IPS DF 4.7 (cell line): ENCODE data around the gene UBE2G1.
"Not testable (repeated sequence)": the region's sequence is repeated elsewhere in the genome, so short reads cannot be mapped to it uniquely, and the experiment has no call there.

Source experiments
- DNase-seq: peaks from one replicate; pipeline ENCODE4 v3.0.0-alpha.2; 2013; ENCODE audit warnings: low spot score; ENCODE audit errors: extremely low read depth

UBE2G1 gene

DNA sequence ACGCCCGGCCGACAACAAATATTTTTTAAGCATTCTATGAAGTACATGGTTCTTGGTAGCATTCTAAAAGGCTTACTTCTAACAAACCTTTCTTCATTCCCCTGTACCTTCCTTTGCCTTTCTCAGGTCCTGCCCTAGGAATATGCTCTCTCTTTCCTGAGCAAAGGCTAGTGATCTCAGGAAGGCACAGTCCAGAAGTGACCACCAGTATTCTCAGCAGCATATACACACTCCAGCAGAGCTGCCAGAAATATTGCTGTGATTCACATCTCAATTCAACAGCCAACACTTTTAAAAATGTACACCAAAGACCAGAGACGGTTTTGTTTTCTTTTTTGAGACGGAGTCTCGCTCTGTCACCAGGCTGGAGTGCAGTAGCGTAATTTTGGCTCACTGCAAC is 61.3 kb downstream of the UBE2G1 start:
- DNase-seq, result no peak

DNA sequence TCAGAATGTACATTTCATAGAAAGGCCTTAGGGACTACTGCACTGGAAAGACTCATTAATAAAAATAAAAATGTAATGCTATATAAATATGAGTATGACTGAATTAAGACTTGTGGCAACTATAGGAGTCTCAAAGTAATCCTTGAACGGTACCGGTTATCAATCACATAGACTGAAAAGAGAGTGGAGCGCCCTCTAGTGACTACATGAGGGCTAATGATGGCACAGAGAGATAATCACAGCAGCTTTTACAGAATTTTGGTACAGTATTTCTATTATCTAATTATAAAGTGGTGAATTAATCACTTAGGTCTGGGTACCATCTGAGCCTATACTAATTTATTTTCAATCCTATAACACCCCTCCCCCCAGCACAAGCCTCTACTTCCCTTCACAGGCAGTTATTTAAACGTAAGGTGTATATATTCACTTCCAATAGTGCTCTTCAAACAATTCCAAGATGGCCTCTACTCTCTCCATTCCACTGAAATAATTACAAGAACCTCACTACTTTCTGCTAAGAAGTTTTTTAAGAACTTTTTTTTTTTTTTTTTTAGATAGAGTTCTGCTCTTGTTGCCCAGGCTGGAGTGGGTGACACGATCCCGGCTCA is 62.0 kb downstream of the UBE2G1 start:
- DNase-seq, result no peak

DNA sequence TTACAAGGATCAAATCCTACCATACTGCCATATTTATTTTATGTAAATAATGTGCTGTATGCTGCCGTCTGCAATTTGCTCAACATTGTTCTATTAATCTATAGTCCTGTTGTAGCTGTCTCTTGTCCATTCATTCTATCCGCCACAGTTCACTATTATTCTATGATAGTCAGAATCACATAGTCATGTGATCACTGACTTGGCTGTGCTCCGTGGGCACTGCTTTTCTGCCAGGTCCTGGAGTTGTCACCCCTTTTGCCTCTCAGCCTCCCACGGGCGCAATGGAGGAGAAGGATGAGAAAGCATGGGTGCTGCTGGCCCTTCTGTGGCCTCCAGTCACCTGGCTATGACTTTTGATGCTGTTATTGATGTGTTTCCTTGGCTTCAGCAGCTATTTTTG is 65.4 kb downstream of the UBE2G1 start:
- no peak for DNase-seq

DNA sequence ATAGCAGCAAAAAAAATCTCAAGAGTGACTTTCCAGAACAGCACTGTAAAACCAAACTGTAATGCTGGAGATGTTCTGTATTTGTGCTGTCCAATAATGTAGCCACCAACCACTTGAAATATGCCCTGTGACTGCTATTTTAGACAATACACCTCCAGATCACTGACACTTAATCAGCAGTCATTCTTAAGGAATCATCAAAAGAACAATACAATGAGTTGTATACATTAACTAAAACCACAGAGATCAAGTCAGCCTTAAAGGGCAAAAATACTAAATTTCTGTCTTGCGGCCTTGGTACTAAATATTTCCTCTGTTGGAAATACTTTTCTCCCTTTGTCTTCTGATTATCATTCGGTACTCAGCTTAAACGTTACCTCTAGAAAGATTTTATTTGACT is 69.1 kb downstream of the UBE2G1 start:
- no peak for DNase-seq

DNA sequence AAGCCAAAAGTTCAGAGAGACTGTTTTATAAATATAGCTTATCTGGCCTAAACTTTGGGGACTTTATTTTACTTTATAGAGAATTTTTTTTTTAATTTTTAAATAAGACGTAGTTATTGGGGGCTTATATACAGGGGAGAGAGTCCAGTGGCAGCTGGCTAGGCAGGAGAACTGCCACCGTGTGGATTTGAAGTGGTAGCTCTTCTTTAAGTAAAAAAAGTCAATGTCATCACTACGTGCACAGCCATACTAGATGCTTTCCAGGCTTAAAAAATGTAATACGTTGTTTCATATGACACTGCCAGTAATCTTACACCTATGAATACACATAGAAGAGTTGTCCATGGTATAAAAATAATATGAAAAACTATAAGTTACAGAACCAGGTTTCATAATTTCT is 70.8 kb downstream of the UBE2G1 start:
- DNase-seq, result no peak

DNA sequence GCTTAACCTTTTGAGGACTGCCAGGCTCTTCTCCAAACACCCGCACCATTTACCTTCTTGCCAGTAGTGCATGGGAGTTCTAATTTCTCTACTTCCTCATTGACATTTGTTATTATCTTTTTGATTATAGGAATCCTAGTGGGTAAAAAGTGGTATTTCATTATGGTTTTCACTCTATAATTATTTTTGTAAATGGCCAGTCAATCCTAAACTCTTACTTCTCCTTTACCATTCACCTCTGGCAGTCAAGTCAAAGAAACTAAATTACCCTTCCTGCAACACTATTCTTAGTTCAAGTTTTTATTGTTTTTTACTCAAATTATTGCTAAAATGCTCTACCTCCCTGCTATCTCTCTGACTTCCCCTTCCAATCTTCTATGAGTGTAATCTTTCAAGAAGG is 72.9 kb downstream of the UBE2G1 start:
- DNase-seq, result no peak

DNA sequence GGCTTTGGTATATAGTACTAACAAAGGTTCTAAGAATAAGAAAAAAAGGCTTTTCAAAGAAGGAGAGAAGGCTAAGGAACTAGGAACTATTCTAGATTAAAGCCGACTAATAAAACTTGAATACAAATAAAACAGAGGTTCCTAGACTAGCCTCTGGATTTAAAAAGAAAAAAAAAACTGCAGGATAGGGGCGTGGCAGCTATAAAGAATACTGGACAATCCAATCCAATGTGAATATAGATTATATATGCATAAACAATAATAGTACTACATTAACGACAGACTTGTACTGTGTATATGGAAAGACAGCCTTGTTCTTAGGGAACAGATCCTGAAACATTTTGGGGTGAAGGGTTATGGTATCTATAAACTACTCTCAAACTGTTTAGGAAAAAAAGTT is 78.8 kb downstream of the UBE2G1 start:
- DNase-seq, result no peak

DNA sequence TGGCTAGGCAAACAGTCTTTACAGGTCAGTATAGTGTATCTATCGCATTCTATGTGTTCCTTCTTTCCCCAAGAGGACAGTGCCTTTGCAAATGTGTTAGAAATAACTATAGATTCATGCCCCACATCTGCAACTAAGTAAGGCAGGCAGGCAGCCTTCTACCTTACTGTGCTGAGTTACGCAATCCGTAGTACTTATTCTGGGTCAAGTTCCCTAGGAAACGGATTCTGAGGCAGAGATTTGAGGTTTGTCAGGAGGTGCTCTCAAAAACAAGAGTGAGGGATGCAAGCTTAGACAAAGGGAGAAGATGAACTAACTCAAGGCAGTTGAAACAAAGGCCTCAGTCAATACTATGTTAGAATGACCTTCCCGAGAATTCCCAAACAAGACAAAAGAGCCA is 90.0 kb downstream of the UBE2G1 start:
- DNase-seq, result no peak

DNA sequence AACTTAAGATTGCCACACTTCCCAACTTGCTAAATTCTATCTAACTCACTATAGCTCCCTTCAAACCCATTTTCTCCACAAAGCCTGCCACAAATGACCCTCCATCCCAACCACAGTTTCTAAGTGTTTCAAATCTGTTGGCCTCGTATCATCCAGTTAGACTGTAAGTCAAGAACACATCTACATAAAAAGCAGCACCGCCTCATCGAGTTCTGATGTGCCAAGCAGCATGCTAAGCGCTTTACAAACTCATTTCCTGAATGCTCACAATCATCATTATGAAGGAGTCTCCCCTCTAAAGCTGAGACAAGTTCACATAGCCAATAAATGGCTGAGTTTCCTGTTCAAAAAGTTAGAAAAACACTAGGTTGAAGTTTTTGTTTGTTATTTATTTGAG is 93.5 kb downstream of the UBE2G1 start:
- no peak for DNase-seq

DNA sequence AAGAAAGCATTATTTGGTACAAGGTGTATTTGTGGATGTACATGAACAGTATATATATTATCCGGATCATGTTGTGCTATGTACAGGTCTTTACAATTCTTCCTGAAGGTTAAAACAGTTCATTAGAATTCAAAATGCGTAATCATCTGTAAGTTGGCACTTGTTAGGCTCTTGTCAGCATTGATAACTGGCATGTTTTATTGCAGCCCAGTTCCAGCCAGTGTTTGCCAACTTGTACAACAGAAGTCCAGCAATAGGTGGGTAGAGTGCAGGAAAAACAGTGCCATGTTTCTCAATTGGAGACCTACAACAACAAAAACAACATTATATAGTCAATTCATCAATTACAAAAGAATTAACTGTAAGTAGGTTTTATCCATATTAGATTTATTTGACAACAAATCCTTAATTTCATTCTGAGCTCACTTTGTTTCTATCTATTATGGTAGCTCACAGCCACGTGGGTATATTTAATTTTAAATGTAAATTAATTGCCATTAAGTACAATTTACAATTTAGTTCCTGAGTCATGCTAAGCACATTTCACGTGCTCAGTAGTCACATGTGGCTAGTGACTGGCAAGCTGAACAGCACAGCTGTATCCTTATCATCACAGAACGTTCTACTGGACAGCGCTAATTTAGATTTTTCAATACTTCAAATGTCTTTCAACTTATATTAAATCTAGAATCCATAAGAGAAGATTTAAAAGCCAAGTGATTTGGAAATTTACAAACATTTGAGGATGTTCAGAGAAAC is 94.1 kb downstream of the UBE2G1 start:
- DNase-seq, result no peak

DNA sequence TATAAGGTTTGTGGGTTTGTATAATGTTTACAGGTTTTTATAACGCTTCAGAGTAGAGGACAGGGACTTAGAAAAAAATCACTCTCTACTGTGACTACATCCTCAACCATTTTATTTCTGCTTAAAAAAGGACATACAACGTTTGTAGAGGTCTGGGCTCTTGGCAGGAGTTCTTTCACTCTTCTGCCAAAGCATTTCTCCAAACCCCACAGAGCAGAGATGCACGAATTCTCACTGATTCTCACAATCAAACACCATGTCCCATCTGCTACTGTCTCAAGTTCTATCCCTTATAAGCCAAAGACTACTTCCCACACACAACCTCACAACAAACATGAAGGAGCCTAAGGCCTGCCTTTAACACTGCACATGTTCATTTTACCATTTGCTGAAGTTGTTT is 95.7 kb downstream of the UBE2G1 start:
- DNase-seq, result no peak

DNA sequence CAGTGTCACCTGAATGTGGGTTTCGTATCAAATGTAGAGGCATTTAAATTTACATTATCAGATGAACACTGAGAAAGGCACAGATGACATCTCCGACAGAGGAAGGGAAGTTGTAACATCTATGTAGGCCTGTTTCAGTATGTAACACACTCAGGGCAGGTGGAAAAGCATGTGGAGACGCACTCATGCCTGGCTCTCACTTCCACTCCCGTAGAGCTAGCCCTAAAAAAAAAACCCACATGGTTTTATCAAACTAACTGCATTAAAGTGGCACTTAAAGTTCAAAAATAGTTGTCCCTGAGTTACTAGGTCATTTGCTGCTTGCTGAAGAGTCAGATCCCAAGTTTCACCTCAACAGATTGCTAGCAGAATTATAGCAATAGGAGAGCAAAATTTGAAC is 96.6 kb downstream of the UBE2G1 start:
- no peak for DNase-seq

DNA sequence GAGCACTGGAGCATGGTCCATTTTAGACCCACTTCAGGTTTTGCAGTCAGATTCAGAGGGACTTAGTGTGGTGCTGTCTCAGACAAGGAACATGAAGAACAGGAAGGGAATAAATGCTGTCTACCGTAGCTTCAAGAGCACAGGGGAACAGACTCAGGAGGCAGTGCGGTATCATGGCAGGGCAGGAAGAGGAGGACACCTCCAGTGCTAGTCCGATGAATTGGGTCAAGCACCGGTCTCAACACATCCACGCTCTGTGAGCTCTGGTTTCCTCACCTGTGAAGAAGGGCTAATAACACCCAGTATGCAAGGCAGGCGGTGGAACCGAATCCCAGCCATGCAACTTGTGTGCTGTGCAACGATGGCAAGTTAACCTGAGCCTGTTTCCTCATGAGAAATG is 99.1 kb downstream of the UBE2G1 start:
- no peak for DNase-seq

DNA sequence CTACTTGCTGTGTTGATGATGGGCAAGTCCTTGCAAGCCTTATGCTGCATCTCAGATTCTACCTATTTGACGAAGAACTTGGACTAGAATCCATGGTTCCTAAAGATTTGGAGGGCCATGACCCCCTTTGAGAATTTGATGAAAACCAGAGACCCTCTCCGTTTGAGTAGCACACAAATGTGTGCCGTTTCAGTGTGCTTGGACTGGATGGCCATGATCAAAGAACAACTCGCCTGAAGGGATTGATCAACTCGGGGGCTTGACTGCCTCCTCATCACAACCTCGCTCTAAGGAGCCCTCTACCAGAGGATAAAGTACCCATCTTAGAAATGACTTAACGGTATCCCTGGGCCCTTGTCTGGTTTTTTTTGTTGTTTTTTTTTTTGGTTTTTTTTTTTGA is 99.9 kb downstream of the UBE2G1 start:
- no peak for DNase-seq

DNA sequence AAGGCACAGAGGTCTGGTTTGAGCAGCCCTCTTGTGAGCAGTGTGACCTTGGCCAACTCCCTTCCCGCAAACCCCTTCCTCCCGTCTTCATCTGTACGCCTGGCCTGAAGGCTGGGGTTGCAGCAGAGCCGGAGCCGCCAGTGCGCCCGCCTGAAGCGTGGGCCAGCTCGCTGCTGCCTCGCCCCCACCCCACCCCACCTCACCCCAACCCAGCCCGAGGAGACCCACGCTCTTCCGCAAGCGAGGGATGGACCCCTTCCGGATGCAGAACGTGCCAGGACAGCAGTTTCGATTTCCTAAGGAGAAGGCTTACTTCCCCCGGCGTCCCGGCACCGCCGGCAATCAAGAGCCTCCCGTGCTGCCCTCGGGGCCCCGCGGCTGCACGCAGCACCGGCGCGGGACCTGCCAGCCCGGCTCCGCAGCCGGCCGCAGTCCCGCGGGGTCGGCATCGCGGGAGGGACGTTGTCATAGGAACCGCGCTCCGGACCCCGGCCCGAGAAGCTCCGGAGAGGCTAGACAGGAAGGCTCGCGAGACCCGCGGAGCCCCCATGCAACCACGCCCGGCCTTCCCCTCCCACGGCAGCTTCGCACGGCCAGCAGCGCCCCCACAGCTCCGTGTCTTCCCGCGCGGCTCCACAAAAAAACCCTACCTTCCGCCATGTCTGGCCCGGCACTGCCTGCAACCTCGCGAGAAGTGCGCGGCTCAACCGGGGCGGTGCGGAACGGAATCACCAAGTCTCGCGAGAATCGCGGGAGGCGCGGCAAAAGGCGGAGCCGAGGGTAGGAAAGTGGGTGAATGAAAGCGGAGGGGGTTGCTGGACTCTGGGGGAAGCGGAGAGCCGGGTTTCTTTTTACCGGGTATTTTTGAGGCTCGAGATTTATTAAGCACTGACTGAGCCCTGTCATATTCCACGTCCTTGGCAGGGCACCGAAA is 102.9 kb downstream of the UBE2G1 start, which contains the start of gene ANKFY1:
ANKFY1 (minus strand) TSS at position 698 of the 934 bp plus-strand sequence; CDS start at position 660, 38 bp downstream.
- peak; percentile 64 for DNase-seq

DNA sequence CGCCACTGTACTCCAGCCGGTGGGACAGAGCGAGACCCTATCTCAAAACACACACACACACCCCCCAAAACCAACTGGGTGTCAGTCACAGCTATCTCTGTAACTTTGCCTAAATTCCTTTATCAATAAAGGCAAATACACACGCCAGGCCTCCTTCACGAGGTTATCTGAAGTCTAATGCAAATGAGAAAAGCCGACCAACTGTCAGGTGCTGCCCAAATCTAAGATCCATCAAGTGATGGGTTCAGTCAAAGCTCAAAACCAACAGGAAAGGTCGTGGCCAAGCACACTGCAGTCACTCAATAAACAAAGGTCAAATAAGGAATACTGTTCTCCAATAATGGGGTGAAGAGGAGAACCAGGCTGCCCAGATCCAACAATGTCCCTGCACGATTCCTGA is 103.8 kb downstream of the UBE2G1 start:
- DNase-seq, result no peak

DNA sequence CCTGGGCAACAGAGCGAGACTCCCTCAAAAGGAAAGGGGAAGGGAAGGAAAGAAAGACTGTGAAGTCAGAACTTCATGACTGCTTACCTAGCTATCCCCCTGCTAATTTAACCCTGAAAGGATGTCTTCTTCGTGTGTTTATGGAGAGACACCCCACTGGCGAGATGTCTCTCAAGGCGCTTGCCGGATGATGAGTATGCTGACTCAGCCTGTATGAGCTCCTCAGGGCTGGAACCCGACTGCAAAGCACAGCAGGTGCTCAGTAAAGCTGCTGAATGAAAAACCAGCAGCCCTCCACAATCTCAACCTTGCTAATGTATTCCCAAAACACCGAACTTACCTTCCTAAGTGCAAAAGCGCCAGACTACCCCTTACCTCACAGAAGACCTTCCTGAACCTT is 105.0 kb downstream of the UBE2G1 start:
- no peak for DNase-seq

DNA sequence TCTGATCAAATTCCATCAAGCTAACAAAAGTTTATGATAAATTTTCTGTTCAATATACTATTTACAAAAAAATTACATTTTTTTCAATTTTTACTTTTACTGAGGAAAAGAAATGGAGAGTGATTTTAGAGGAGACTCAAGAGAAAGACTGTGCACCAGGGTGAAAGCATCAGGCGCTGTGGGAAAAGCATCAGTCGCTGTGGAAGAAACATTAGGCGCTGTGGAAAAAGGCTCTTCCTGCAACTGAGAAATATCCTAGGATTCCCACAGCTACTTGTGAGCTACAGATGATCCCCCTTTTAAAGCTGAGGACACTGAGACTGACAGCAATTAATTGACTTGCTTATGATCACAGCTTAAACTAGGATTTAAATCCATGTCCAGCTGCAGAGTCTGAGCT is 107.6 kb downstream of the UBE2G1 start:
- DNase-seq, result no peak

DNA sequence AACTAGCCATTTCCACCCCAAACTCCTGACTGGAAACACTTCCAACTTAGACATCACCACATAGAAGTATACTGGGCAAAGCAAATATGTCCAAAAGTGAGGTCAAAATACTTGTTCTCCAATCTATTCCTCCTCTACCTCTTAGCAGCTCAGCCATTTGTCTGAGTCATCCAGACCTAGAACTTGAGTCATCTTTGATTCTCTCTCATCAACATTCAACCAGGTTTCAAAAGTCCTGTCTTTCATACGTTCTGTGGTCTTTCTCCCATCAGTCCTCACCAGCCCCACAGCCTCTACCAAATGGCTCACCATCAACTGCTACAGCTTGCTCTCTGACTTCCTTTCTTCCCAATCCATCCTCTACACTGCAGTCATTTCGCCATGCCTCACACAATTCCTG is 109.5 kb downstream of the UBE2G1 start:
- DNase-seq, result no peak

DNA sequence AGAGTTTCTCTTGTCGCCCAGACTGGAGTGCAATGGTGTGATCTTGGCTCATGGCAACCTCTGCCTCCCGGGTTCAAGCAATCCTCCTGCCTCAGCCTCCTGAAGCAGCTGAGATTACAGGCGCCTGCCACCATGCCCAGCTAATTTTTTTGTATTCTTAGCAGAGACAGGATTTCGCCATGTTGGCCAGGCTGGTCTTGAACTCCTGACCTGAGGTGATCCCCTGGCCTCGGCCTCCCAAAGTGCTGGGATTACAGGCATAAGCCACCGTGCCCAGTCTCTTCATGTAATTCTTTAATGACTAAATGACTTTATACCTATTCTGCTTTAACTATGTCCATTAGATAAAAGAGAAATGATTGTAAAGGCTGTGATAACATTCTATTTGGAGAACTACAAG is 111.2 kb downstream of the UBE2G1 start:
- not testable (repeated sequence) for DNase-seq

DNA sequence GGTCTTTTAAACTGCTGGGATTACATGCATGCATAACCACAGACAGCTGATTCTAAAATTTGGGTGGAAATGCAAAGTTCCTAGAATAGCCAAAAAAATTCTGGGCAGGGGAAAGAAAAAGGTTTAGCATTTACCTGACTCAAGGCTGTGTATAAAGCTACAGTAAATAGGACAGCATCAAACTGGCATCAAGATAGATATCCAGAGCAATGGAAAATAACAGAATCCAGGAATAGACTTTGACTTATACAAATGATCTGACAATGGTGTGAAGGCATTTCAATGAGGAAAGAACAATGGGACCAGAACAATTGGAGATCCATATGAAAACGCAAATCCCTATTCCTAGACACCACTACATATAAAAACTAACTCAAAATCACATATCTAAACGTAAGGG is 115.6 kb downstream of the UBE2G1 start:
- DNase-seq, result no peak

DNA sequence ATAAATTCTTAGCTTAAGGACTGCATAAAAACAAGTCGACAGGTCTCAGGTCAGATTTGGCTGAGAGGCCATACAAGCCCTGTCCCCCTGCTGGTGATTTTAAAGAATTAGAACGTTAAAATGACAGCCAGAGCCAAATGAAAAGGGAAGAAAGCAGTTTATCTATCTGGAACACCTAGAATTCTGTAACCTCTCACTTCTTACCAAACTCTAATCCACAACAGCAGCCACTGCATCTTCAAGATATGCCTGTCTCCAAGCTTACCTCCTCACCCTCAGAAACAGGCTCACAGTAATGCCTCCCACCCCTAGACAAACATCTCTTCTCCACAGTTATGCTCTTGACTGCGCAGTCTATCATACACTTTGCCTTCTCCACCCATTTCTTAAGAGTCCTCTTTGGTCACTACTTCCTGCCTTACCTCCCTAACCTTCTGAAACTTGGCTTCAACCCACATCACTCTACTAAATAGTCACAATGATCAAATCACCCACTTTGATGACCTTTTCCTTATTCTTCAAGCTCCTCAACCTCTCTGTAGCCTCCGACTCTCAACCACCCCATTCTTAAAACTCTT is 116.9 kb downstream of the UBE2G1 start:
- no peak for DNase-seq
